Uterus (tissue), 2 donors: ENCODE measurements around the gene PEX10.

Experiments used
- CTCF ChIP-seq, 4 experiments: fragments of 200-600 bp in 2 of 4; fragments of 450-650 bp in 2 of 4; sonication (generic) in 2 of 4; IDR thresholded peaks; one replicate each; pipeline ENCODE4 v1.5.1; 2016 to 2019; ENCODE audit warnings: antibody characterized with exemption in 4 of 4, mild to moderate bottlenecking in 2 of 4, moderate library complexity in 1 of 4
- POLR2A ChIP-seq, 2 donors: fragments of 450-650 bp; IDR thresholded peaks; one replicate each; pipeline ENCODE4 v1.6.1; 2016; ENCODE audit warnings: antibody characterized with exemption in 2 of 2, mild to moderate bottlenecking in 1 of 2, moderate library complexity in 1 of 2

GRCh38 chr1:2391931-2392509 is 20.3 kb downstream of the PEX10 start:
- no peak for TF ChIP-seq POLR2A (IDR thresholded peaks at IDR 0.05)
- no peak for TF ChIP-seq CTCF (IDR thresholded peaks at IDR 0.05)
